Measurements from ENCODE around the gene GRPEL2. TPM values are rescaled to one million over a fixed set of nuclear protein-coding genes. Genes with fewer than 3 reads are reported as not detected.

Gene GRPEL2
- total RNA-seq, 2 experiments from 2014 or later: 31.0 to 31.1 TPM

GRCh38 chr5:149299451-149300054 is 45.7 kb upstream of the GRPEL2 start:
- Mint-ChIP-seq H3K4me1 (ENCODE audit: low read depth) (peaks cover 19% of the 10 kb centered on the region), H3K9me3 (no peaks in the 10 kb centered on the region), H3K27me3 (no peaks in the 10 kb centered on the region), H3K36me3 (ENCODE audit: low read depth) (no peaks in the 10 kb centered on the region), H3K4me3 (no peak overlapping the region), H3K27ac (no peak overlapping the region)
- CTCF ChIA-PET: interaction anchor here (1.3 to 2.1 kb wide), 3 partner anchors 21 to 71 kb away, joined by 4 to 7 read pairs (median 6); no protein-coding TSS in a partner anchor
- POLR2A ChIA-PET: interaction anchor here (0.6 to 1.1 kb wide), 2 partner anchors 10 to 22 kb away, joined by 3 read pairs; no protein-coding TSS in a partner anchor
- no peak for TF ChIP-seq CTCF (IDR thresholded peaks at IDR 0.05)
- DNase-seq (no peak), ATAC-seq (no peak)
- intact Hi-C loops (cut with micrococcal nuclease): no loop called here

DNA sequence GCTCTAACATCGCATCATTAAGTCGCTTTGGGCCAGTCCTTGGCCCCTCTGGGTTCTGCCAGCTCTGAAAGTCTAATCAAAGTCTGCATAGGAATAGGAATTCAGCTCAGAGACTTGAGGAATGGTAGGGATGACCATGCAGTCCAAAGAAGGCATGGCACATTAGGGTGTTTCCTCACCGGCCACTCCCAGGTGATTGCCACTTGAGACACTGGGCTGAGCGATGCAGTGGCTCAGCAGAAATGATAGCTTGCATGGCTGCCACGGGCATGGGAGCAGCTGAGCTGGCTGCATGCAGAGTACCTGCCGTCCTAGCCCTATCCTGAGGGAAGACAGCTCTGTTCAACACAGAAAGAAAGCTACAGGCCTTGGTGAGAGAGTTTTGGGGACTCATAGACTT is 44.9 kb upstream of the GRPEL2 start:
- CTCF ChIA-PET: interaction anchor here (1.3 to 1.6 kb wide), 2 partner anchors 68 to 71 kb away, joined by 4 read pairs; no protein-coding TSS in a partner anchor
- no peak overlapping the region for H3K27ac Mint-ChIP-seq
- DNase-seq (no peak), ATAC-seq (no peak)
- H3K36me3 Mint-ChIP-seq (ENCODE audit: low read depth): no peaks in the 10 kb centered on the region
- intact Hi-C loops (cut with micrococcal nuclease): no loop called here
- H3K4me3 Mint-ChIP-seq: no peak overlapping the region
- H3K9me3 Mint-ChIP-seq: no peaks in the 10 kb centered on the region
- TF ChIP-seq CTCF (IDR thresholded peaks at IDR 0.05): no peak
- peaks cover 12% of the 10 kb centered on the region for H3K4me1 Mint-ChIP-seq (ENCODE audit: low read depth)
- POLR2A ChIA-PET: interaction anchor here (0.6 kb wide), 1 partner anchor 23 kb away, joined by 3 read pairs; no protein-coding TSS in a partner anchor
- no peaks in the 10 kb centered on the region for H3K27me3 Mint-ChIP-seq

GRCh38 chr5:149301049-149301743 is 44.1 kb upstream of the GRPEL2 start:
- CTCF ChIA-PET: interaction anchor here (1.3 to 1.6 kb wide), 2 partner anchors 67 to 70 kb away, joined by 4 read pairs; no protein-coding TSS in a partner anchor
- H3K36me3 Mint-ChIP-seq (ENCODE audit: low read depth): no peaks in the 10 kb centered on the region
- intact Hi-C loops (cut with micrococcal nuclease): no loop called here
- no peaks in the 10 kb centered on the region for H3K9me3 Mint-ChIP-seq
- H3K4me3 Mint-ChIP-seq: no peak overlapping the region
- no peak for TF ChIP-seq CTCF (IDR thresholded peaks at IDR 0.05)
- POLR2A ChIA-PET: interaction anchor here (1.0 kb wide), 1 partner anchor 86 kb away, joined by 4 read pairs; no protein-coding TSS in a partner anchor
- H3K4me1 Mint-ChIP-seq (ENCODE audit: low read depth): peaks cover 10% of the 10 kb centered on the region
- no peak overlapping the region for H3K27ac Mint-ChIP-seq
- DNase-seq: no peak
- no peaks in the 10 kb centered on the region for H3K27me3 Mint-ChIP-seq
- no peak for ATAC-seq

DNA sequence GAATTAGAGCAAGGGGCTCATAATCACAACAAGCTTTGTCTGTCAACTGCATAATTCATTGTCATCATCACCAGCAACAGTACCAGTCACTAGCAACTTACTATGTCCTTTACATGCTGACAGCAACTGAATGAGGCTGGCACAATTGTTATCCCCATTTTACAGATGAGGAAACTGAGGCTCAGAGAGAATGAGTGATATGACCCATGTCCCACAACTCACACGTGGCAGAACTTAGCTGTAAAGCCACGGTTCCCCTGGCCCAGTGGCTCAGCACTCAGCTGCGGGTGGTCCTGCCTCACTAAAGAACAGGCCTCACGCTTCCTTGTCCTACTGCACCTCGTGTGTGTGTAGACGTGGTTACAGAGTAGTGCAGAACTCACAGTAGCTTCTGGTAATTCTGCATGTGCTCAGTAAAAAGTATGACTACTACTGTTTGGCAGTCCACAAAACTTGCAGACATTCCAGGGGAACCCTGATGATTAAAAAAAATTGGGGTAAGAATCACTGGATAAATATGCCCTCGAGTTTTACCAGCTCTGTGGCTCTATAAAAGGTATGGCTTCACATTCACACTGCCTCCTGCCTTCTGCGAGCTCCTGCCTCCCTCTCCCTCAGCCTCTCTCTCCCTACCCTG is 43.4 kb upstream of the GRPEL2 start:
- Mint-ChIP-seq H3K27me3 (no peaks in the 10 kb centered on the region), H3K9me3 (no peaks in the 10 kb centered on the region), H3K4me1 (ENCODE audit: low read depth) (peaks cover 10% of the 10 kb centered on the region), H3K4me3 (no peak overlapping the region), H3K27ac (no peak overlapping the region), H3K36me3 (ENCODE audit: low read depth) (no peaks in the 10 kb centered on the region)
- DNase-seq (no peak), ATAC-seq (no peak)
- intact Hi-C loops (cut with micrococcal nuclease): no loop called here
- TF ChIP-seq CTCF (IDR thresholded peaks at IDR 0.05): no peak
- CTCF ChIA-PET: interaction anchor here (1.6 kb wide), 1 partner anchor 70 kb away, joined by 4 read pairs; no protein-coding TSS in a partner anchor
- POLR2A ChIA-PET: interaction anchor here (1.0 kb wide), 1 partner anchor 85 kb away, joined by 4 read pairs; no protein-coding TSS in a partner anchor
